Stomach smooth muscle (tissue), 2 donors: Measurements from ENCODE around the gene SLC25A25.

Experiments
- H3K27ac ChIP-seq: one replicate; pipeline ENCODE4 v1.7.0; 2013; ENCODE audit warnings: mild to moderate bottlenecking, low read length, inconsistent platforms
- H3K27me3 ChIP-seq, 2 donors: one replicate each; pipeline ENCODE4 v1.7.0; 2013; ENCODE audit warnings: low read length in 2 of 2; ENCODE audit not compliant: insufficient read depth in 2 of 2, control insufficient read depth in 1 of 2
- H3K36me3 ChIP-seq, 2 donors: one replicate each; pipeline ENCODE4 v1.7.0; 2013; ENCODE audit warnings: low read length in 2 of 2; ENCODE audit not compliant: control insufficient read depth in 2 of 2, insufficient read depth in 2 of 2
- H3K4me1 ChIP-seq: one replicate; pipeline ENCODE4 v1.7.0; 2013; ENCODE audit warnings: low read length; ENCODE audit not compliant: control insufficient read depth, insufficient read depth
- H3K4me3 ChIP-seq, 2 donors: one replicate each; pipeline ENCODE4 v1.7.0; 2013; ENCODE audit warnings: low read length in 2 of 2
- H3K9ac ChIP-seq, 2 donors: one replicate each; pipeline ENCODE4 v1.7.0; 2013; ENCODE audit warnings: low read length in 2 of 2, mild to moderate bottlenecking in 1 of 2
- H3K9me3 ChIP-seq, 2 donors: one replicate each; pipeline ENCODE4 v1.7.0; 2013; ENCODE audit warnings: low read length in 2 of 2; ENCODE audit not compliant: control insufficient read depth in 2 of 2
- donor health status: healthy.
- donor health status: Pancreatic carcinoma.

Gene SLC25A25

DNA sequence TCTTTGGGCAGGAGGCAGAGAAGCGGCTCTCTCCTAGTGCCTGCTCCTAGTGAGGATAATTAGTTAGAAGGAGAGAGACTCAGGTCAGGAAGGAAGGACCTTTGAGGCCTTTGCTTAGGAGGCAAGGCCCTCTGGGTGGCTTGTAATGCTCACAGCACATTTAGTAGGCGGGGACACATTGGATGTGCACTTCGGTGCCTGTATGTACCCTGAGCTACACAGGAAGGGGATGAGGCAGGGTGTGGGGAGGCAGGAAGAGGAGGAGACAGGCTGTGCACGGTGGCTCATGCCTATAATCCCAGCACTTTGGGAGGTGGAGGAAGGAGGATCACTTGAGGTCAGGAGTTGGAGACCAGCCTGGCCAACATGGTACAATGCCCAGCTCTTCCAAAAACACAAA lies 74.0 kb downstream of the SLC25A25 start:
- no peak overlapping the region for H3K27ac ChIP-seq
- H3K4me3 ChIP-seq, result no peak overlapping the region
- H3K27me3 ChIP-seq, result no peaks in the 10 kb centered on the region
- no peaks in the 10 kb centered on the region for H3K4me1 ChIP-seq
- no peak overlapping the region for H3K9ac ChIP-seq
- H3K36me3 ChIP-seq, result no peaks in the 10 kb centered on the region
- H3K9me3 ChIP-seq, result no peaks in the 10 kb centered on the region

DNA sequence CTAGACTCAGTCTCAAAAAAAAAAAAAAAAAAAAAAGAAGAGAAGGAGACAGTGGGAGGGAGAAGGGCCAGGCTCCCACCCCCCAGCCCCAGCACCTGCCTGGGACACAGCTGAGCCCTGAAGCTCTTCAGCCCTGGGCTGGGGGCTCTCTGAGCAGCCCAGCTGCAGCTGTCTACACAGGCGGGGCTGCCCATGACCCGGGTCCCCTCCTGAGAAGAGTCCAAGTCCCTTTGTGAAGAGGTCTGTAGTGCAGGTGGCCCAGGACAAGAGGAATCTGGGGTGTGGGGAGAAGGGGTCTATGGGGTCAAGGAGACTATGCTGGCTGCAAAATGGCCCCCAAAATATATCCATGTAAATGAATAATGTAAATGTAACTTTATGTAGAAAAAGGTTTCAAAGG lies 74.6 kb downstream of the SLC25A25 start:
- H3K36me3 ChIP-seq, result no peaks in the 10 kb centered on the region
- H3K9me3 ChIP-seq, result no peaks in the 10 kb centered on the region
- no peaks in the 10 kb centered on the region for H3K4me1 ChIP-seq
- H3K27ac ChIP-seq, result no peak overlapping the region
- H3K27me3 ChIP-seq, result no peaks in the 10 kb centered on the region
- H3K4me3 ChIP-seq, result no peak overlapping the region
- H3K9ac ChIP-seq, result no peak overlapping the region

DNA sequence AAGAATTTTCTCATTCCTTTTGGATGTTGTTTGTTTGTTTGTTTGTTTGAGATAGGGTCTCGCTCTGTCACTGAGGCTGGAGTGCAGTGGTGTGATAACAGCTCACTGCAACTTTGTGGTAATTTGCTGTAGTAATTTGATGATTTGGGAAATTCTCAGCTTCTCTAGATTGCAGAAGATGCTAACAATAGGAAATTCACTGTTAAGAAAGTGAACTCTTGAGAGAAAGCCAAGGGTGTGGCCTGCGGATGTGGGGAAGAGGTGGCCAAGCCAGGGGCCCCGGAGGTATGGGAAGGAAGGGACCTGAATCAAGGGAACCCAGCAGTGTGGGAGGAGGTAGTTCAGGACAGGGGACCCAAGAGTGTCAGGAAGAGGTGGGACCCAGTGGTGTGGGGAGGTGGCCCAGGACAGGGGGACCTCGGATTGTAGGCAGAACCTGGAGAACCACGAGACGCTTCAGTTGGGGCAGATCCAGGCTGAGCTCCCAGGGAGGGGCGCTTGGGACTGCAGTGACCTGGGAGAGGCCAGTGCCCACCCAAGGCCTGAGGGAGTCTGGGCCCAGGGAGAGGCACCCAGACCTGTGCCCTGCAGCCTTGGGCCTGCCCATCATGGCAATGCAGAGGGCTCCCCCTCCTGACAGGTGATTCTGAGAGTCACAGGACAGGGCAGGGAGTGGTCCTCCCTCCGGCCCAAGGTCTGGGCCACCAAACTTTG lies 75.7 kb downstream of the SLC25A25 start:
- no peak overlapping the region for H3K9ac ChIP-seq
- H3K27me3 ChIP-seq, result no peaks in the 10 kb centered on the region
- no peak overlapping the region for H3K27ac ChIP-seq
- H3K36me3 ChIP-seq, result no peaks in the 10 kb centered on the region
- H3K4me3 ChIP-seq, result no peak overlapping the region
- H3K4me1 ChIP-seq, result peaks cover 3% of the 10 kb centered on the region
- H3K9me3 ChIP-seq, result no peaks in the 10 kb centered on the region

DNA sequence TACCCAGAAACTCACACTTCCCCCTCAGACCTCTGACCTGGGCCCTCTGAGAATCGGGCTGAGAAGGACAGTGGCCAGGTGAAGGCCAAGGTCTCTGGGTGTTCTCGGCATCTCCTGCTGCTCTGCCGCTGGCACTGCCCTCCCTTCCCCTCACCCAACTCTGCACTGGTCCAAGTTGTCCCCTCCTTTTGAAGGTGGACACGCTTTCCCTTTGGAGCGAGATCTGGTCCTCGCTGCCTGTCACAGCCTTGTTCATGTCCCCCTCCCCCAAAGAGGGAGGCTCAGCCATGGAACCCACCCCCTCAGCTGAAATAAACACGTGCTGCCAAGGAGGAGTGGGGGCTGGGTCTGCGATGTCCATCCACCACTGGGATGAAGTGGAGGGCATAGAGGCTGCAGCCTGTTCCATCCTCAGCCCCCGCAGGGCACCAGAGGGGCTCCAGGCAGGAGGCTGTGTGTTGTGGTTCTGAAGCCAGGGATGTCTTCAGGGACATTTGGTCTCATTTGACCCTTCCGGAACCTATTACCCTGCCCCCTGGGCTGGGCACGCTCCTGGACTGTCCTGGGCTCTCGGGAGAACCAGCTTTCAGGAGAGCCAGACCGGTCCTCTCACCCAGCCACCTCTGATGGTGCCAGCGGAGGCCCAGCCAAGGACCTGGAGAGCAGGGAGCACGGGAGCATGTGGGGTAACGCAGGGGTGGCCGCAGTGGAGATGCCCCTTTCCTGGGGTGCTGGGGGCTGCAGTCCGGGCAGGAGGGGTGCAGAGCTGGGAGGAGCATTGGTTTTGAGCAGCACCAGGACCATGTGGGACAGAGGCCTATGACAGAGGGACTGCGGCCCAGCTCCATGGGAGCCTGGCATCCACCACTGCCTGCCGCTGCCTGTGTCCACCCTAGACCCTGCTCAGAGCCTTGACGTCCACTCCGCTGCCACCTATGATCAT lies 76.5 kb downstream of the SLC25A25 start:
- Histone ChIP-seq H3K4me3 (no peak overlapping the region), H3K36me3 (no peaks in the 10 kb centered on the region), H3K4me1 (peaks cover 3% of the 10 kb centered on the region), H3K9ac (no peak overlapping the region), H3K27me3 (no peaks in the 10 kb centered on the region), H3K9me3 (no peaks in the 10 kb centered on the region), H3K27ac (no peak overlapping the region)

DNA sequence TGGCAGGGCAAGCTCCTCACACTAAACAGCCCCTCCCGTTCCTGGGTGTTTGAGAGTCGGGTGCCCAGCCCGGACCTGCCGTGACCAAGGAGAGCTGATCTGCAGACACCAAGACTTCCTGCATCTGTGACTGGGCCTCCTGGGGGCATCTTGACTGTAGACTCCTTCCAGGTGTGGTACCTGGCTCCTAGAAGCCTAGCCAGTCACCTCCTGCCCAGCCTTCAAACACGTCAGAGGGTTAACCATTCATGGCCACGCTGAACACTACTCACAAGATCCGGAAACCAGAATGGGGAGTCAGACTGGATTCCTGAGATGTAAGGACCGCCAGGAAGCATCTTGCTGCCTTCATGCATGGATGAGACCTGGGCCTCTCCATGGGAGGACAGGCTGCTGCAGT lies 77.5 kb downstream of the SLC25A25 start:
- H3K36me3 ChIP-seq, result no peaks in the 10 kb centered on the region
- no peak overlapping the region for H3K9ac ChIP-seq
- H3K27ac ChIP-seq, result no peak overlapping the region
- peaks cover 3% of the 10 kb centered on the region for H3K4me1 ChIP-seq
- H3K4me3 ChIP-seq, result no peak overlapping the region
- no peaks in the 10 kb centered on the region for H3K9me3 ChIP-seq
- no peaks in the 10 kb centered on the region for H3K27me3 ChIP-seq

DNA sequence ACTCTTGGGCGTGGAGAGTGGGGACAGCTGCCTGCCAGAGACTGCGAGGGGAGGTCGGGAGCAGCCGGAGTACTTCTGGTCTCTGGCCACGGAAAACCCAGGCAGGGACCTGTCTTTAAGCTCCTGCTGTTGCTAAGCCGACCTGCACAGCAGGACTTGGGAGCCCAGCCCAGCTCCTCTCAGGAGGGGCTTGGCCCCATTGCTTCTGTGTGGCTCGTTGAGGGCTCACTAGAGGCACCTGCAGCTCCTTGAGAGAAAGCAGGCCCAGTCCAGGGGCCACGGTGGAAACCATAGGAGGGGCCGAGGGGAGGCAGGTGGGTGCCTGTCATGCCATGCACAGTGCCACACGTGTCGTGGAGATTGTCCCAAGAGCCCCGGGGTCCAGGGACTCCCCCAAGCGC lies 77.9 kb downstream of the SLC25A25 start:
- peaks cover 3% of the 10 kb centered on the region for H3K4me1 ChIP-seq
- no peak overlapping the region for H3K27ac ChIP-seq
- H3K9me3 ChIP-seq, result no peaks in the 10 kb centered on the region
- H3K4me3 ChIP-seq, result no peak overlapping the region
- H3K36me3 ChIP-seq, result no peaks in the 10 kb centered on the region
- no peaks in the 10 kb centered on the region for H3K27me3 ChIP-seq
- no peak overlapping the region for H3K9ac ChIP-seq

DNA sequence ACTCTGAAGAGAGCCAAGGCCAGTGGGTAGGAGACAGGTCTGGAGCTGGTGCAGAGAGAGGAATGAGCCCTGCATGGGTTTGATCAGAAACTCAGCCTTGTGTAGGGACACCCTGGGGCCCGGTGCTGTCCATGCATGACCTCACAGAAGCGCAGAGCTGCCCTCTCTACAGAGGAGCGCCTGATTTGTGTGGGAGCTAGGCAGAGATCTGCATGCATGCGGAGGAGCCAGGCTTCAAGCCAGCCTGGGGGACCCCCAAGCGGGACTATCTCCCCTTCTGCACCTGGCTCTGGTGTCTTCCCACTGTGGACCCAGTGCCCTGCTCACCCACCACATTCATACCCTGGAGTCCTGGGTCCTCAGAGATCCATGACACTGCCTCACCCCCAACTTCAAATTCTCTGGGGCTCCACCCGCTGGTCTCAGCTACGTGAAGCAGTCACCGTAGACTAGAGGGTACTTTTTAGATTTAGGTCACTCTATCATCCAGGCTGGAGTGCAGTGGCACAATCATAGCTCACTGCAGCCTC lies 78.6 kb downstream of the SLC25A25 start:
- Histone ChIP-seq H3K27me3 (no peaks in the 10 kb centered on the region), H3K27ac (no peak overlapping the region), H3K9ac (no peak overlapping the region), H3K36me3 (no peaks in the 10 kb centered on the region), H3K4me3 (no peak overlapping the region), H3K4me1 (peaks cover 3% of the 10 kb centered on the region), H3K9me3 (no peaks in the 10 kb centered on the region)

DNA sequence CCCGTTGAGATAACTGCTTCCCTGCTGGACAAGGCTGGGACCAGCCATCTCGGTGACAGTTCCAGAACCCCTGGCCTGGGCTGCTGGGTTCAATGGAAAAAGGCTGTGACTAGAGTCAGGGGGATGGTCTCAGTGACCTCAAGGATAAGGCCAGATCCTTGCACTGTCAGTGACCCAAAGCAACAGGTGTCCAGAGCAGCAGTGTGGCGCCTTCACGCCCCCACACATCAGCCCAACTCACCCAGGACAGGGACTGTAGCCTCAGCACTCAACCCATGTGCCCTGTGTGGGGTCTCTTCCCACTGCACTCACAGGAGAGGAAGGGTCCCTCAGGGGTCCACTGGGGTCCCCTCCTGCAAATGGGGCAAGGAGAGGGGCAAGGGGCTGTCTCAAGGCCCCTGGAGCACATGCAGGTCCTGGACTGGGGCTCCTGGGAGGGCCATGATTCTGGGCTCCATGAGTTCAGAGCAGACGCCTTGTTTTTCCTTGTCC lies 80.5 kb downstream of the SLC25A25 start:
- no peaks in the 10 kb centered on the region for H3K36me3 ChIP-seq
- no peaks in the 10 kb centered on the region for H3K9me3 ChIP-seq
- H3K9ac ChIP-seq, result no peak overlapping the region
- H3K27ac ChIP-seq, result no peak overlapping the region
- no peaks in the 10 kb centered on the region for H3K27me3 ChIP-seq
- peaks cover 3% of the 10 kb centered on the region for H3K4me1 ChIP-seq
- H3K4me3 ChIP-seq, result no peak overlapping the region

DNA sequence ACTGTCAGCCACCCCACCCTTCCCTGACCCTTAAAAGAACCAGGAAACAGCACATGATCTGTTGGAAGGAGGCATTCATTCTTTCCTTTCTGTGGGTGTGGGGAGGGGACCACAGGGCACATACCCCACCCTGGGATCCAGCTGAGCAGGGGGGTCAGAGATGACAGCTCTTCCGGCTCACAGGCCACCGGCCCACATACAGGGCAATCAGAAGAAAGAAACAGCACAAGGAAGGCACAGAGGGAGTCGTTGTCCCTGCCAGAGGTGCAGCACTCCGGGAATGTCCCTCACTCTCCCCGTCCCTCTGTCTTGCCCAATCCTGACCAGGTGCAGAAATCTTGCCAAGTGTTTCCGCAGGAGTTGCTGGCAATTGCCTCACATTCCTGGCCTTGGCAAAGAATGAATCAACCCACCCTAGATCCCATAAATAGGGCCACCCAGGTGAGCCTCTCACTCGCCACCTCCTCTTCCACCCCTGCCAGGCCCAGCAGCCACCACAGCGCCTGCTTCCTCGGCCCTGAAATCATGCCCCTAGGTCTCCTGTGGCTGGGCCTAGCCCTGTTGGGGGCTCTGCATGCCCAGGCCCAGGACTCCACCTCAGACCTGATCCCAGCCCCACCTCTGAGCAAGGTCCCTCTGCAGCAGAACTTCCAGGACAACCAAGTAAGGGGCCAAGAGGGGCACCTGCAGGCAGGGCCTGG lies 81.1 kb downstream of the SLC25A25 start, which contains the start of gene LCN2:
TSS of gene LCN2 (plus strand) at position 453 of the 701 bp plus-strand sequence. CDS start at position 526, 73 bp downstream.
- Histone ChIP-seq H3K4me3 (no peak within 1 kb of the TSS), H3K9me3 (no peaks in the 10 kb centered on the region), H3K36me3 (no peaks in the 10 kb centered on the region), H3K9ac (no peak within 1 kb of the TSS), H3K27me3 (no peaks in the 10 kb centered on the region), H3K4me1 (peaks cover 3% of the 10 kb centered on the region), H3K27ac (no peak within 1 kb of the TSS)

DNA sequence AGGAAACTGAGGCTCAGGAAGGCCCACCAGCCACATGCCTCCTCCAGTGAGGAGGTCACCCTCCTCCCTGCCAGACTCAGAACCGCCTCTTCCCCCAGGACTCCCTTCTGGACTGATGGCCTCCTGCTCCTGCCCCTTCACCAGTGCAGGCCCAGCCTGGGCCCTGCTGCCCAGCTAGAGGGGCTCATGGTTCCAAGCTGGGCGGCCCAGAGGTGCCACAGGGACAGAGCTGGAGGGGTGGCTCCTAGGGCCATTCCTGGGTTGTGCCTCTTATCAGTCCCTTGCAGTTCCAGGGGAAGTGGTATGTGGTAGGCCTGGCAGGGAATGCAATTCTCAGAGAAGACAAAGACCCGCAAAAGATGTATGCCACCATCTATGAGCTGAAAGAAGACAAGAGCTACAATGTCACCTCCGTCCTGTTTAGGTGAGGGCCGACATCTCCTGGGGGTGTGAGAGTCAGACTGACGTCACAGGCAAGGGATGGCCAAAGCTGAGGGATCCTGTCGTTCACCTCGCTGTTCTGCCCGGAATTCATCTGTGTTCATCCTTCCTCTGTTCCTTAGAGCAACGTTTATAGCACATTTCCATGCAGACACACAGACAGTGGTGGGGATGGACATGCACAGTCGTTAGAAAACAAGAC lies 82.0 kb downstream of the SLC25A25 start:
- no peak overlapping the region for H3K9ac ChIP-seq
- no peaks in the 10 kb centered on the region for H3K27me3 ChIP-seq
- peaks cover 3% of the 10 kb centered on the region for H3K4me1 ChIP-seq
- no peaks in the 10 kb centered on the region for H3K9me3 ChIP-seq
- no peak overlapping the region for H3K4me3 ChIP-seq
- H3K36me3 ChIP-seq, result no peaks in the 10 kb centered on the region
- no peak overlapping the region for H3K27ac ChIP-seq
